Measurements from ENCODE around the gene TTLL10. TPM values are rescaled to one million over a fixed set of nuclear protein-coding genes. Genes with fewer than 3 reads are reported as not detected.

Gene TTLL10, protein sequence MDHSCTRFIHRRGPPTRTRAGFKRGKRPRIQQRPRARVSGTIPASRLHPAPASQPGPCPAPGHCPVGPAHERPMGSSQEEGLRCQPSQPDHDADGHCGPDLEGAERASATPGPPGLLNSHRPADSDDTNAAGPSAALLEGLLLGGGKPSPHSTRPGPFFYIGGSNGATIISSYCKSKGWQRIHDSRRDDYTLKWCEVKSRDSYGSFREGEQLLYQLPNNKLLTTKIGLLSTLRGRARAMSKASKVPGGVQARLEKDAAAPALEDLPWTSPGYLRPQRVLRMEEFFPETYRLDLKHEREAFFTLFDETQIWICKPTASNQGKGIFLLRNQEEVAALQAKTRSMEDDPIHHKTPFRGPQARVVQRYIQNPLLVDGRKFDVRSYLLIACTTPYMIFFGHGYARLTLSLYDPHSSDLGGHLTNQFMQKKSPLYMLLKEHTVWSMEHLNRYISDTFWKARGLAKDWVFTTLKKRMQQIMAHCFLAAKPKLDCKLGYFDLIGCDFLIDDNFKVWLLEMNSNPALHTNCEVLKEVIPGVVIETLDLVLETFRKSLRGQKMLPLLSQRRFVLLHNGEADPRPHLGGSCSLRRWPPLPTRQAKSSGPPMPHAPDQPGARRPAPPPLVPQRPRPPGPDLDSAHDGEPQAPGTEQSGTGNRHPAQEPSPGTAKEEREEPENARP
- total RNA-seq (2012; rRNA removed) (not detected in 2 replicates), polyA plus RNA-seq (2012; rRNA removed) (not detected in 2 replicates), Bru-seq, nascent RNA (not detected), BruChase-seq, experiment 1, labeled RNA remaining after a 6-hour chase (not detected), BruChase-seq, experiment 2, labeled RNA remaining after a 2-hour chase (not detected)
- not detected in 2 replicates for polyA plus RNA-seq (2012; cell fraction: cytosol; rRNA removed)
- not detected in 2 replicates for polyA plus RNA-seq (2012; cell fraction: nucleus; rRNA removed; ENCODE audit: low replicate concordance)
- long read RNA-seq: 0 reads

DNA sequence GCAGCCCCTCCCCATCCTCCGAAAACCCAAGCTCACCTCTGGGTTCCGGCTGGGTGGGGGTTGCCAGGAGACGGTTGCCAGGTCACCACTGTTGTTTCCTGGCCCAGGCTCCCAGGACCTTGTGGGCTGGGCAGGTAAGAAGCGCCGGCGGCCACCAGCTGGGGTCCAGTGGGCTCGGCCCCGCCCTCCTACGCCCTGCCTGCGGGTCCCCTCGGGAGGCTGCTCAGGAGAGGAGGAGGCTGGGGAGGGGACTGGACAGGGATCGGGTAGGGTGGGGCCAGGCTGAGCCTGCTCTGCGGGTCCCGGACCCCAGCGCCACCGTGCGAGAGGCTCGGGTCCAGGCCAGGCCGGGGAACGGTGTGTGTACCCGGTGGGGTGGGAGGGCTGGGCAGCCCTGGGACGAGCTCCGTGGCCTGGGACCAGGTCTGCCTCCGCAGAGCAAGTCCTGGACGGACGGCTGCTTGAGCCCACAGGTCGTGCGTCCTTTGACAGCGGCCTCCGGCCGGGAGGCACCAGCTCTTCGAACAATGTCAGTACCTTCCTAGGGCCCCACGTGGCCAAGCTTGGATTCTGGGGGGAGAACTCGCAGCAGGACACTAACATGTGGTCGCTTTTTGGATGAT is at the start of gene TTLL10:
TSS of gene TTLL10 (plus strand) at position 88 of the 623 bp plus-strand sequence. CDS start 5,336 bp downstream, outside the sequence.
- Histone ChIP-seq H2AK9ac (replicated peaks; ENCODE audit: low read depth, low read length, poor library complexity) (peak within 1 kb of the TSS; percentile 37), H2AFZ (replicated peaks; ENCODE audit: low read length, poor library complexity) (peak within 1 kb of the TSS; percentile 32), H4K20me1 (ENCODE audit: insufficient read depth, low read length) (no peaks in the 10 kb centered on the region; the same call in 1 of the 2 replicates), H3K14ac (replicated peaks; ENCODE audit: low read depth, low read length) (no peak within 1 kb of the TSS), H3K79me1 (ENCODE audit: low read depth in 1 of 2, low read length in 2 of 2) (no peaks in the 10 kb centered on the region), H3K56ac (ENCODE audit: extremely low read depth, insufficient read depth, low read length) (no peak within 1 kb of the TSS), H3K36me3 (ENCODE audit: control insufficient read depth, insufficient read depth, low read length) (no peaks in the 10 kb centered on the region), H3K4me1 (ENCODE audit: control insufficient read depth, insufficient read depth, low read length) (no peaks in the 10 kb centered on the region), H3K27me3 (ENCODE audit: control insufficient read depth, insufficient read depth, low read length) (peaks cover 72% of the 10 kb centered on the region), H3K9me3 (ENCODE audit: control insufficient read depth, insufficient read depth, low read length) (peaks cover 6% of the 10 kb centered on the region), H3K23ac (ENCODE audit: low read depth, low read length) (no peak within 1 kb of the TSS), H3K4ac (ENCODE audit: low read depth, low read length) (no peak within 1 kb of the TSS), H3K9me1 (ENCODE audit: insufficient read depth, low read length) (no peaks in the 10 kb centered on the region), H3K18ac (ENCODE audit: low read depth, low read length) (no peak within 1 kb of the TSS), H2BK5ac (ENCODE audit: low read depth, low read length, poor library complexity, severe bottlenecking) (no peak within 1 kb of the TSS), H4K8ac (ENCODE audit: low read depth in 2 of 2, low read length in 2 of 2) (no peak within 1 kb of the TSS), H4K91ac (ENCODE audit: insufficient read depth, low read depth, low read length) (no peak within 1 kb of the TSS), H4K5ac (ENCODE audit: low read depth, low read length) (no peak within 1 kb of the TSS), H2BK120ac (ENCODE audit: low read depth, low read length) (no peak within 1 kb of the TSS), H3K4me3 (ENCODE audit: insufficient read depth, low read depth, low read length) (no peak within 1 kb of the TSS), H2BK15ac (ENCODE audit: low read depth, low read length) (no peak within 1 kb of the TSS), H3K4me2 (ENCODE audit: low read depth, low read length) (no peak within 1 kb of the TSS), H3K27ac (ENCODE audit: insufficient read depth, low read length) (no peak within 1 kb of the TSS), H3K9ac (ENCODE audit: low read depth, low read length) (no peak within 1 kb of the TSS), H2AK5ac (ENCODE audit: low read depth, low read length) (no peak within 1 kb of the TSS), H2BK20ac (ENCODE audit: low read depth, low read length) (no peak within 1 kb of the TSS)
- intact Hi-C loops (cut with micrococcal nuclease): no loop called here
- in situ Hi-C loops (cut with MboI; ENCODE audit: low sequenced_read_pairs): no loop called here
- ChIA-PET POLR2A (ENCODE audit: unreplicated experiment) (no interaction called here), CTCF (no interaction called here)
- WGBS, 2 experiments (ENCODE audit: extremely low coverage in 2 of 2, insufficient read length in 1 of 2): 16% methylated on average over 19 of the region's 35 CpGs; no CpG with 5 or more reads in 1 of the 2 experiments
- dilution Hi-C loops (cut with HindIII; ENCODE audit: low sequenced_read_pairs, unreplicated experiment): no loop called here
- ATAC-seq (ENCODE audit: low read depth) (peak; percentile 24; the same call in 1 of the 2 replicates), DNase-seq (no peak)
- TF ChIP-seq NFE2L2 (IDR thresholded peaks at IDR 0.05; ENCODE audit: low read depth, low read length): no peak
- no peak for TF ChIP-seq RFX5 (IDR thresholded peaks at IDR 0.05; ENCODE audit: low read depth, low read length)
- TF ChIP-seq SMC3 (IDR thresholded peaks at IDR 0.05; ENCODE audit: low read depth, low read length): no peak
- TF ChIP-seq POLR2A (IDR thresholded peaks at IDR 0.05; ENCODE audit: low read depth, low read length): no peak
- TF ChIP-seq FOS (IDR thresholded peaks at IDR 0.05; ENCODE audit: low read depth, low read length): no peak
- TF ChIP-seq MXI1 (IDR thresholded peaks at IDR 0.05; ENCODE audit: borderline replicate concordance, low read depth, low read length): no peak
- no peak for TF ChIP-seq BHLHE40 (IDR thresholded peaks at IDR 0.05; ENCODE audit: low read depth, low read length)
- no peak for TF ChIP-seq CHD1 (IDR thresholded peaks at IDR 0.05; ENCODE audit: low read depth, low read length)
- TF ChIP-seq, protein P1, sequence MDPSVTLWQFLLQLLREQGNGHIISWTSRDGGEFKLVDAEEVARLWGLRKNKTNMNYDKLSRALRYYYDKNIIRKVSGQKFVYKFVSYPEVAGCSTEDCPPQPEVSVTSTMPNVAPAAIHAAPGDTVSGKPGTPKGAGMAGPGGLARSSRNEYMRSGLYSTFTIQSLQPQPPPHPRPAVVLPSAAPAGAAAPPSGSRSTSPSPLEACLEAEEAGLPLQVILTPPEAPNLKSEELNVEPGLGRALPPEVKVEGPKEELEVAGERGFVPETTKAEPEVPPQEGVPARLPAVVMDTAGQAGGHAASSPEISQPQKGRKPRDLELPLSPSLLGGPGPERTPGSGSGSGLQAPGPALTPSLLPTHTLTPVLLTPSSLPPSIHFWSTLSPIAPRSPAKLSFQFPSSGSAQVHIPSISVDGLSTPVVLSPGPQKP (IDR thresholded peaks at IDR 0.05; ENCODE audit: borderline replicate concordance, low read depth, low read length): no peak
- BruUV-seq (replicated peaks): no TSS peak
